GM19324 (cell line): Measurements from ENCODE around the gene FAF1.
"Not testable (repeated sequence)": the region's sequence is repeated elsewhere in the genome, so short reads cannot be mapped to it uniquely, and the experiment has no call there.

ENCODE experiments used
- ATAC-seq: cut with Tn5 transposase; IDR thresholded peaks from one replicate; pipeline ENCODE4 v1.9.1; 2021; ENCODE audit warnings: mild to moderate bottlenecking, moderate library complexity; ENCODE audit not compliant: unreplicated experiment, low FRiP score

The FAF1 gene

DNA sequence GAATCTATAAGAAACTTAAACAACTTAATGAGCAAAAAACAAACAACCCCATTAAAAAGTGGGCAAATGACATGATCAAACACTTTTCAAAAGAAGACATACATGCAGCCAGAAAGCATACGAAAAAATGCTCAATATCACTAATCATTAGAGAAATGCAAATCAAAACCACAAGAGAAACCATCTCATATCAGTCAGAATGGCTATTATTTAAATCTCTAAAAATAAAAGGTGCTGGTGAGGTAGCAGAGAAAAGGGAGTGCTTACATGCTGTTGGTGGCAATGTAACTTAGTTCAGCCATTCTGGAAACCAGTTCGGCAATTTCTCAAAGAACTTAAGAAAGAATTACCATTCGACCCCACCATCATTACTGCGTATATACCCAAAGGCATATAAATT is 147.7 kb downstream of the FAF1 start:
- ATAC-seq, result no peak

DNA sequence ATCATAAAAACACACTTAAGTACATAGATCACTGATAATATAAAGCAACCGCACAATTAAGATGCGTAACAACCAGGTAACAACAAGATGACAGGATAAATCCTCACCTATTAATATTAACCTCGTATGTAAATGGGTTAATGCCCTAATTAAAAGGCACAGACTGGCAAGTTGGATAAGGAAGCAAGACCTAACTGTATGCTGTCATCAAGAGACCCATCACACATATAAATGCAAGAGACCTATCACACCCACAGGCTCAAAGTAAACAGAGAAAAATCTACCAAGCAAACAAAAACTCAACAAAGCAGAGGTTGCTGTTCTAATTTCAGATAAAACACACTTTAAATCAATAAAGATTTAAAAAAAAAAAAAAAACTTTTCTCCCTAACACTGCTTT is 151.8 kb downstream of the FAF1 start:
- ATAC-seq, result no peak

DNA sequence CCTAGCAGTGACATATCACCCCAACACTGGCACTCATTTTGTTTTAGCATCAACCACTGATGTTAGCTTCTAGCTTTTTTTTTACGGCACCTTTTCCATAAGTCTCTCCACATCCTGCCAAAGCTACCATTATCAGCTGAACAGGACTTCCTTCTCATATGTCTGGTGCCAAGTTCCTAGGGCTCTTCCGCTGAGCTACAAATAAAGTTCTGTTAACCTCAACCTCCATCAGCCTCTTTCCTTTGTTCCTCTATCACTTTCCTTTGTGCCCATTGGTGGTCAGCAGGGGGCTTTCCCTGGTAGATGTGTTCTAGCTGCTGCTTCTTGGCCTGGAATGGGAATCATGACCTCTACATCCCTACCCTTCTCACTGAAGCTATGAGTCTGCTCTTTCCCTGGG is 163.8 kb downstream of the FAF1 start:
- ATAC-seq, result no peak

DNA sequence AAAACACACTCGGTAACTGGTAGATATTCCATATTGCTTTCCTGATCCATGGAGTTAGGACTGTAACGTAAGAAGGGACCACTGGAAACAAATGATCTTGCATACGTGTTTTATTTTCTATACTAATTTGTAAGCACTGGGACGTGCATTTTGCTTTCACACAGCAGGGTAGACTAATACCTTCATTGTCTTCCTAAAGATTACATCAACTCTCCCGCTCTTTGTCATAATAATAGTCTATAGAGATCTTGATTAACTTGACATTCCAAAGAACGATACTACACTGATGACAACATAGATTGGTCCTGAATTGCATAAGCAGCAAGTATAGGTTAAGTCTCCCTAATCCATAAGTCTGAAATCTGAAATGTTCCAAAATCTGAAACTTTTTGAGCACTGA is 166.5 kb downstream of the FAF1 start:
- ATAC-seq, result no peak

DNA sequence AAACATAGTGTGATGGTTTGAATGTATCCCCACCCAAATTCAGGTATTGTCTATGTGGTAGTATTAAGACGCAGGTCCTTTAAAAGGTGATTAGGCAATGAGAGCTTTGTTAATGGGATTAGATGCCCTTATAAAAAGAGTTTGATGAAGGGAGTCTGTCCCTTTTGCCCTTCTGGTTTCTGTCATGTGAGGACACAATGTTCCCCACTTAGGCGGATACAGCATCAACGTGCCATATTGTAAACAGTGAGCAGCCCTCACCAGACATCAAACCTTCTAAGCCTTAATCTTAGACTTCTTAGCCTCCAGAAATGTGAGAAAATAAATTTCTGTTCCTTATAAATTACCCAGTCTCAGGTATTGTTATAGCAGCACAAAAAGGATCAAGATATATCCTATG is 172.8 kb downstream of the FAF1 start:
- ATAC-seq, result no peak

DNA sequence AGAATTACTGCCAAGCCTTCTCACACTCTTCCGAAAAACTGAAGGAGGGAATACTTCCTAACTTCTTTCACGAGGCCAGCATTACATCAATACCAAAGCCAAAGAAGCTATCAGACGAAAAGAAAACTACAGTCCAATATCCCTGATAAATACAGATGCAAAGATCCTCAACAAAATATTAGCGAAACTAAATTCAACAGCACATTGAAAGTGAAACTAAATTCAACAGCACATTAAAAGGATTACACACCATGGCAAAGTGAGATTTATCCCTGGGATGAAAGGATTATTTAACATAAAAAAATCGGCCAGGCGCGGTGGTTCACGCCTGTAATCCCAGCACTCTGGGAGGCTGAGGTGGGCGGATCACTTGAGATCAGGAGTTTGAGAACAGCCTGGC is 176.8 kb downstream of the FAF1 start:
- ATAC-seq, result no peak

DNA sequence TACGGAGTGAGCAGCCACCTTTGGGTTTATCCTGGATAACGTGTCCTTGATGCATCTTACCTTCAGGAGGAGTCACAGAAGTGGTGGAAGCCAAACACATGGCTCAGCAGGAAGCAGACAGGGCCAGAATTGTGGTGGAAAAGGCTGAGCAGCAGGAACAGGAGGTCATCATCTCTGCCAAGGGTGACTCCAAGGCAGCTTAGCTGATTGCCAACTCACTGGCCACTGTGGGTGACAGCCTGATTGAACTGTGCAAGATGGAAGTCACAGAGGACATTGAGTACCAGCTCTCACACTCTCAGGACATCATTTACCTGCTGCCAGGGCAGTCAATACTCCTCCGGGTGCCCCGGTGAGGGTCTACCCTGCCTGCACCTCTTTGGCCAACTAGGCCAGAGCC is 179.3 kb downstream of the FAF1 start:
- ATAC-seq, result no peak

DNA sequence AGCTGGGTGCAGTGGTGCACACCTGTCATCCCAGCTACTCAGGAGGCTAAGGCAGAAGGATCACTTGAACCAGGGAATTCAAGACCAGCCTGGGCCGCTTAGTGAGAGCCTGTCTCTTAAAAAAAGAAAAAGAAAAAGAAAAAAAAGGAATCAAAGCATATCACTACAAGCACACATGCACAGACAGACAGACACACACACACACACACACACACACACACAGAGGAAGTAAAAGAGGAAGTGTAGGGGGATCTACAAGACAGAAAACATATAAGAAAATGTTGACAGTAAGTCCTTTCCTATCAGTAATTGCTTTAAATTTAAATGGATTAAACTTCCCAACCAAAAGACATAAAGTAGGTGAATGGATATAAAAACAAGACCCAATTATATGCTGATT is 180.3 kb downstream of the FAF1 start:
- no peak for ATAC-seq

DNA sequence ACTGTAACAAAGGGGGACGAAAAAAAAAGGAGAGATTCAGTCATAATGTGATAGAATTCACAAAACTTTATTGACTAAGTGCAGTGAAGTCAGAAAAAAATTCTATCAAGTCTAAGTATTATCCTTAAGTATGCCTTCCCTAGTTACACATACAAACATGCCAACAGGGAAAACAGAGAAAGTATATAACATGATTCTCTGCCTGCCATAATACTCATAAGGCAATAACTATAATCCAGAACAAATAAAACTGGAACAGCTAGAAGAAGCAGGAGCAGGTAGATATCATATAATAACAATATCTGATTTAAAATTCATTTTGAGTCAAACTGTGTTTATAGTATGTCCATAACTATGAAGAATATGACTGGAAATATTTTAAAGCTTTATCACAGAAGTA is 184.3 kb downstream of the FAF1 start:
- no peak for ATAC-seq

DNA sequence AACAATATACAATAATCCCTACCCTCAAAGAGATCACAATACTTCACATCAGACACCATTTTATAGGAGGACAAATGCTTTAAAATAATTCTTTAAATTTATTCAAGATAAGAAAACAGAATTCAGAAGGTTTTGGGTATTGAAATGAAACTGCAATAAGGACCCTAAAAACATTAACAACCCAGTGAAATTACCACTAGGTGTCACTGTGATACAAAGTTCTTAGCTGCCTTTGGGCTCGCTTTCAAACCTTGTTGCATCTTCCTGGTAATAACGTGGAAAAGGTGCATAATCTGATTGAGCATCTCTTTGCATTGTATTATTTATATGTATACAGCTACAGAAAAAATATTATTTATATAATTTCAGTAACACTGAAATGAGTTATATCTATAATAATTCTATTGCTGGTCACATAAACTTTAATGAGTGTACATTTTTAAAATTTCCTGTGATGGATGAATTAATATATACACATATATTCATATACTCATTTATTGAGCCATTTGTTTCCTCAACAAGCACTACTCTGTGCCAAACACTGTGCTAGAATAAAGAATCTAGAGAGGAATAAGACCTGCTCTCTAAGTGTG is 185.2 kb downstream of the FAF1 start:
- ATAC-seq, result no peak

DNA sequence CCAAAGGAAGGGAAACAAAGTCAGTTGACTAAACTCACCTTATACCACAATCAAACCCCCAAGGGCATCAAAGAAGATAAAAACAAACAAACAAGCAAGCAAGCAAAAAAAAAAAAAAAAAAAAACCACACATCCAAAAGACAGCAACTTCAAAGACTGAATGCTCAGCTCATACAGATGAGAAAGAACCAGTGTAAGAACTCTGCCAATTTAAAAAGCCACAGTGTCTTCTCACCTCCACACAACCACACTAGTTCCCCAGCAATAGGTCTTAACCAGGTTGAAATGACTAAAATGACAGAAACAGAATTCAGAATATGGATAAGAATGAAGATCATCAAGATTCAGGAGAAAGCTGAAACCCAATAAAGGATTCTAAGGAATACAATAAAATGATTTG is 193.4 kb downstream of the FAF1 start:
- ATAC-seq, result no peak

DNA sequence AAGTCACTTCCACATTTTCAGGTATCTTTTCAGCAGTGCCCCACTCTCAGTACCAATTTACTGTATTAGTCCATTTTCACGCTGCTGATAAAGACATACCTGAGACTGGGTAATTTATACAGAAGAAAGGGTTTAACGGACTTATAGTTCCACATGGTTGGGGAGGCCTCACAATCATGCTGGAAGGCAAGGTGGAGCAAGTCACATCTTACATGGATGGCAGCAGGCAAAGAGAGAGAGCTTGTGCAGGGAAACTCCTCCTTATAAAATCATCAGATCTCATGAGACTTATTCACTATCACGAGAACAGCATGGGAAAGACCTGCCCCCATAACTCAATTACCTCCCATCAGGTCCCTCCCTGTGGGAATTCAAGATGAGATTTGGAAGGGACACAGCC is 203.5 kb downstream of the FAF1 start:
- ATAC-seq, result not testable (repeated sequence)

DNA sequence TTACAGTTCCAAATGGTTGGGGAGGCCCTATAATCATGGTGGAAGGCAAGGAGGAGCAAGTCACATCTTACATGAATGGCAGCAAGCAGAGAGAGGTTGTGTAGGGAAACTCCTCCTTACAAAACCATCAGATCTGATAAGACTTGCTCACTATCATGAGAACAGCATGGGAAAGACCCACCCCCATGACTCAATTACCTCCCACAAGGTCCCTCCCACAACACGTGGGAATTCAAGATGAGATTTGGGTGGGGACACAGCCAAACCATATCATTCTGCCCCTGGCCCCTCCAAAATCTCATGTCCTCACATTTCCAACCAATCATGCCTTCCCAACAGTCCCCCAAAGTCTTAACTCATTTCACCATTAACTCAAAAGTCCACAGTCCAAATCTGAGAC is 205.3 kb downstream of the FAF1 start:
- not testable (repeated sequence) for ATAC-seq

DNA sequence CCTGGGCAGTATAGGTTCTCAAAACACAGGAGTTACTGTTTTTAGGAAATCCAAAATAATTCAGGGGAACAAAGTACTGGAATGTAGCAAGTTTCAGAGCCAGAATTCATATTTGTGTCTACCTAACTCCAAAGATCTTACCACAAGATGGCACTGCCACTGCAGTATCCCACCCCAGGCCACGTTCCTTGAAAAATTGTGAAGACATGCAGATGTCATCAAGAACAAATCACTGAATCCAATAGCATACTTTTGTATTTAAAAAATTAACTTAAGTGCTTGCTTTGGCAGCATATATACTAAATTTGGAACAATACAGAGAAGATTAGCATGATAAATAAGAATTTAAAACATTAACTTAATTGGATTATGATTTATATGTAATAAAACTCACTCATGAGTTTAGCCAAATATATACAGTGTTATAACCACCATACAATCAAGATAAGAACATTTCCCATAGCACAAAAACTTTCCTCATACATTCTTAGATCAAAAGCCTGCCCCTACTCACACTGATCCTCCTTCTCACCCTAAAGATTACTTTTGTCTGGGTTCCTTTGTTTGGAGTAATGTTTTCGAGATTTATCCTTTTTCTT is 209.9 kb downstream of the FAF1 start:
- ATAC-seq, result no peak

DNA sequence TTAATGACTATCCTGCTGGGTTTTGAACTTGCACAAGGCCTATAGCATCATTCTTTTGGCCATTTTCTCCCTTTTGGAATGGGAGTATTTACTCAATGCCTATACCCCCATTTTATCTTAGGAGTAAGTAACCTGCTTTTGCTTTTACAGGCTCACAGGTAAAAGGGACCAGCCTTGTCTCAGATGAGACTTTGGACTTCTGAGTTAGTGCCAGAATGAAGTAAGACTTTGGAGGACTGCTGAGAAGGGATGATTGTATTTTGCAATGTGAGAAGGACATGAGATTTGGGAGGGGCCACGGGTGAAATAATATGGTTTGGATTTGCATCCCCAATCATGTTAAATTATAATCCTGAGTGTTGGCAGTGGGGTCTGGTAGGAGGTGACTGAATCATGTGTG is 212.7 kb downstream of the FAF1 start:
- no peak for ATAC-seq

DNA sequence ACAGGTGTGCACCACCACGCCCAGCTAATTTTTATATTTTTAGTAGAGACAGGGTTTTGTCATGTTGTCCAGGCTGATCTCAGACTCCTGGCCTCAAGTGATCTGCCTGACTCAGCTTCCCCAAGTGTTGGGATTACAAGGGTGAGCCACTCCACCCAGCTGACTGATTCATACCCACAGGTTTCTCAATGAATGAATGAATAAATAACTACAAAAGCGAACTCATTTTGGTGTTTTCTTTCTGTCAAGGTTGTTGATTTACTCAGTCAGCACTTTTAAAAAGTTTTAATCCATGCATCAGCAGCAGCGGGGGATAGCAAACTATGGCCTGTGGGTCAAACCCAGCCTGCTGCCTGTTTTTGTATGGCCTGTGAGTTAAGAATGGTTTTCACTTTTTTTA is 217.5 kb downstream of the FAF1 start:
- ATAC-seq, result no peak

DNA sequence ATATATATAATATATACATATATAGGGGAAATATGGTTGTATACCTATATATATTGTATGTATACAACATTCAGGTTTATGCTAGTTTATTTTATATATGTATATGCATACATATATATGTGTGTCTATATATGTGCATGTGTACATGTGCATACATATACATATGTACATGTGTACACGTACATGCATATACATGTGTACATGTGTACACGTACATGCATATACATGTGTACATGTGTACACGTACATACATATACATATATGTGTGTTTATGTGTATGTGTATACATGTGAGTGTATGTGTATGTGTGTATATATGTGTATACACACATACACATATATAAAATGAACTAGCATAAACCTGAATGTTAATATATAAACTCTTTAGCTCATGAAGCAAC is 220.9 kb downstream of the FAF1 start:
- no peak for ATAC-seq

DNA sequence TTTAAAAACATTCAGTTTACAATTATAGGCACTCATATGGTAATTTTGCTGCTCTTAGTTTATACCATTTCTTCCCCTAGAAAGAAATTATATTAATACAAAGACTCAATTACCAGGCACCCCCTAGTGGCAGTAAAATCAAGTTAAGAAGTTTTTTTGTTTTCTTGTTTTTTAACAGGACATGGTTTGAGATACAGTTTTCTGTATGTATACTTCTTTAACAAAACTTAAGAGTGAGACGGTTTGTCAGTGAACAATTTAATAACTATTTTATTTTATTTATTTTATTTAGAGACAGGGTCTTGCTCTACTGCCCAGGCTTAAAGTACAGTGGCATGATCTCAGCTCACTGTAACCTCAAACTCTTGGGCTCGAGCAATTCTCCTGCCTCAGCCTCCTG is 224.6 kb downstream of the FAF1 start:
- ATAC-seq, result no peak

DNA sequence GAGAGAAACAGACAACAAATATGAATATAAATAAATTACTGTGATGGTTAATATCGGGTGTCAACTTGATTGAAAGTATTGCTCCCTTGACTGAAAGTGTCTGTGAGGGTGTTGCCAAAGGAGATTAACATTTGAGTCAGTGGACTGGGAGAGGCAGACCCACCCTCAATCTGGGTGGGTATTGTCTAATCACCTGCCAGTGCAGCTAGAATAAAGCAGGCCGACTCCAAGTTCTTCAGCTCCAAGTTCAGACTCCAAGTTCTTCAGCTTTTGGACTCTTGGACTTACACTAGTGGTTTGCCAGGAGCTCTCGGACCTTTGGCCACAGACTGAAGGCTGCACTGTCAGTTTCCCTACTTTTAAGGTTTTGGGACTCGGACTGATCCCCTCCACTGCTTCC is 232.5 kb downstream of the FAF1 start:
- not testable (repeated sequence) for ATAC-seq

DNA sequence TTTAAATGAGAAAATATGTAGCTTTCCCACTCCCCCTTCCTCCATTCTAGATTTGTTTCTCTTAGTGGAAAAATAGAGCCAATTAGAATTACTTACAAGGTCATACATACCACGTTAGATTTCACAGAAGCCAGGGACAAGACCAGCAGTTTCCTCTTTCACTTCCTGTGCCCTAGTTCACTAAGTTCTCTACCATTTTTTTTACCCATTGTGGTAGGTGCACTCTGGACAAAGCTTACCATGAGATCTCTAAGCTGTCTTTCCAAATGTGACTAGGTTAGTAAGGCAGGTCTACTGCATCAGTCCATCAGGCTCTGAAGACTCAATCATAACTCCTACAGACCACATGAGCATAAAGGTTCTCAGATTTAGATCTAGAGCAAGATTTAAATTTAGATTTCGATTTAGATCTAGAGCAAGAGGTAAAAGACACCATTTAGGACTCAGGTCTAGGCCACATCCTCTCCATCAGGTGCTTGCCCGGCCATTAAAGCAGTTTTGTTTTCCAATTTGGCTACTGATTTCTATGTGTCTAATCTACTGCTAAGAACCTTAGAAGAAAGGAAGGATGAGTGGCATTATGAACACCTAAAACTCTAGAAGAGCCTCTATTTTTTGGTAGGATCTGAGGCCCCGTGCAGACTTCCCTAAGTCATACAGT is 235.3 kb downstream of the FAF1 start:
- ATAC-seq, result peak; percentile 68

DNA sequence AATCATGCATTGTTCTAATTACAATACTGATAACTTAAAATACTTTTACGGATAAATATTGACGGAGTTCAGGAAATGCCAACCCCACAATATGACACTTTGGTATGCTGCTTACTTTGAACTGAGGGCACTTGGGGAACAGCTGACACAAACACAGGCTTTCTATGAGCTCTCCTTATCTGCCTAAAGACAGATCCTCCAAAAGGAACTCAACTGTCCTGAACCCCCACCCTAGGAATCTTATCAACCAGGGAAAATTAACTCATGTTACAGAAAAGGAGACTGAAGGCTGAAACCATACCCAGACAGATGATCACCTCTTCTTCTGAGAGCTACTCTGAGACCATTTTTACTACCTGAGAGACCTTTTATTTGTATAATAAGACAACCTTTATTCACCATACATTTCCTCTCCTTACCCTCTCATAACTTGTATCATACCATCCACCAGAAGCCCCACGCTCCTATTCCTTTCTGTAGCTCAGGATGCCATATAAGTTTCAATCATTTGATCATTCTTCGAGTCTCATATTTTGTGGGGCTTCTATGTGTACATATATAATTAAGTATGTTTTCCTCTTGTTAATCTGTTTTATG is 239.5 kb downstream of the FAF1 start:
- no peak for ATAC-seq

DNA sequence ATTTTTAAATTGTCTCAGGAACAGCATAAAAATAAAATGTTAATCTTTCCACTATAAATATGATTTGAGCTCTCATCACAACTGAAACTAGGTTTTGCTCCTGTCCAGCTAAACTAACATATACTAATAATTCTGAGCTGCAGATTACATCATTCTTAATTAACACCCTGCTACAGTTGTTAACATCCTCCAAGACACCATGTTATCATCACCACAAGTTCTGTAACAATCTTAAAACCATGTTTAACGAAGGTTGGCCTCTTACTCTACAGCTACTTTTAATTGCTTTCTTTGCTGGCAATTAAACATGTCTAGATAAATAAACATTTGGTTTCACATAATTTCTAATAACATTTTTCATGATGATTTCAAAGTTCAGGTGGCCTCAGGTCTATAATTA is 240.9 kb downstream of the FAF1 start:
- no peak for ATAC-seq
